H1 (cell line): Measurements from ENCODE around the gene CCDC93. TPM values are rescaled to one million over a fixed set of nuclear protein-coding genes. Genes with fewer than 3 reads are reported as not detected.

ENCODE experiments used
- CTCF ChIA-PET: fragments of 300-600 bp; sonication (Branson Sonifier 250); formaldehyde crosslinking; loops from one replicate; lab custom pipeline; 2021; ENCODE audit not compliant: partially characterized antibody; lab: Charles Lee
- POLR2A ChIA-PET: fragments of 300-600 bp; sonication (Branson Sonifier 250); formaldehyde crosslinking; loops from one replicate; lab custom pipeline; 2021; ENCODE audit warnings: inconsistent platforms; ENCODE audit not compliant: partially characterized antibody; lab: Charles Lee
- DNase-seq, 2 experiments: peaks; one replicate each; pipeline versions ENCODE4 v3.0.0 to v3.0.0-alpha.2; 2010 to 2022; ENCODE audit warnings: low spot score in 2 of 2, low read depth in 1 of 2, mixed read lengths in 1 of 2
- FAIRE-seq: peaks from 2 replicates; lab custom pipeline; 2011; peaks lifted over from hg19 to GRCh38; lab: Jason Lieb, UNC
- H2AFZ ChIP-seq: 2 replicates; pipeline ENCODE4 v1.8.1; 2012; ENCODE audit warnings: low read length, inconsistent platforms
- H2AK5ac ChIP-seq: 2 replicates; pipeline ENCODE4 v1.6.1; 2013; ENCODE audit warnings: low read depth, low read length
- H2BK120ac ChIP-seq: replicated peaks from 2 replicates; pipeline ENCODE3; 2013; ENCODE audit warnings: low read depth, low read length, inconsistent platforms
- H2BK12ac ChIP-seq: 2 replicates; pipeline ENCODE4 v1.6.1; 2013; ENCODE audit warnings: low read depth, low read length
- H2BK15ac ChIP-seq: 2 replicates; pipeline ENCODE4 v1.6.1; 2013; ENCODE audit warnings: low read length
- H2BK20ac ChIP-seq: 2 replicates; pipeline ENCODE4 v1.6.1; 2013; ENCODE audit warnings: low read length
- H2BK5ac ChIP-seq: 2 replicates; pipeline ENCODE4 v1.6.1; 2013; ENCODE audit warnings: low read depth, low read length
- H3K14ac ChIP-seq: 2 replicates; pipeline ENCODE4 v1.6.1; 2013; ENCODE audit warnings: inconsistent platforms; ENCODE audit not compliant: insufficient read length
- H3K18ac ChIP-seq: 2 replicates; pipeline ENCODE4 v1.6.1; 2013; ENCODE audit warnings: low read length; ENCODE audit errors: extremely low read depth
- H3K23ac ChIP-seq: 2 replicates; pipeline ENCODE4 v1.6.1; 2013; ENCODE audit warnings: inconsistent platforms; ENCODE audit not compliant: insufficient read length
- H3K23me2 ChIP-seq: 2 replicates; pipeline ENCODE4 v1.6.1; 2013; ENCODE audit warnings: low read depth, low read length
- H3K27ac ChIP-seq: 2 replicates; pipeline ENCODE4 v1.6.1; 2011; ENCODE audit warnings: low read depth, low read length, inconsistent platforms
- H3K27me3 ChIP-seq, 4 experiments: replicated peaks in 1 of 4; 1 replicate in 1 of 4; 2 replicates in 3 of 4; pipeline versions ENCODE4 v1.6.1 to v1.8.1; 2011 to 2013; ENCODE audit warnings: low read length in 3 of 4, mild to moderate bottlenecking in 3 of 4, inconsistent platforms in 2 of 4, mixed read lengths in 2 of 4, moderate library complexity in 1 of 4; ENCODE audit not compliant: control insufficient read depth in 3 of 4, insufficient read depth in 3 of 4; ENCODE audit errors: extremely low read depth in 1 of 4
- H3K36me3 ChIP-seq, 4 experiments: 2 replicates each; pipeline versions ENCODE4 v1.6.1 to v1.8.1; 2011 to 2013; ENCODE audit warnings: mild to moderate bottlenecking in 4 of 4, low read length in 3 of 4, moderate library complexity in 2 of 4, control low read depth in 1 of 4, inconsistent platforms in 1 of 4; ENCODE audit not compliant: insufficient read depth in 4 of 4, control insufficient read depth in 2 of 4
- H3K4ac ChIP-seq: replicated peaks from 2 replicates; pipeline ENCODE3; 2013; ENCODE audit warnings: low read length, low read depth, mixed read lengths, inconsistent platforms; ENCODE audit not compliant: insufficient read length
- H3K4me1 ChIP-seq, 4 experiments: replicated peaks in 1 of 4; 1 replicate in 1 of 4; 2 replicates in 3 of 4; pipeline versions ENCODE4 v1.6.1 to v1.8.1; 2011 to 2013; ENCODE audit warnings: low read length in 3 of 4, inconsistent platforms in 2 of 4, mixed read lengths in 1 of 4; ENCODE audit not compliant: insufficient read depth in 4 of 4, control insufficient read depth in 3 of 4
- H3K4me2 ChIP-seq, 2 experiments: 2 replicates each; pipeline versions ENCODE4 v1.6.1 to v1.8.1; 2011 to 2013; ENCODE audit warnings: low read depth in 2 of 2, low read length in 2 of 2, control low read depth in 1 of 2, inconsistent platforms in 1 of 2, mild to moderate bottlenecking in 1 of 2; ENCODE audit not compliant: insufficient read depth in 1 of 2
- H3K4me3 ChIP-seq, 4 experiments: fragments of 200-600, 300-600 bp in 1 of 4; sonication (generic), shearing (Covaris generic), sonication (Bioruptor Twin) in 1 of 4; 2 replicates each; pipeline versions ENCODE4 v1.5.1 to v1.8.1; 2011 to 2016; ENCODE audit warnings: low read length in 4 of 4, low read depth in 3 of 4, control low read depth in 2 of 4, inconsistent platforms in 2 of 4, mild to moderate bottlenecking in 2 of 4, mixed read lengths in 1 of 4, moderate library complexity in 1 of 4; ENCODE audit not compliant: insufficient read depth in 2 of 4; ENCODE audit errors: extremely low read depth in 1 of 4
- H3K56ac ChIP-seq: replicated peaks from 2 replicates; pipeline ENCODE3; 2013; ENCODE audit warnings: low read depth, mild to moderate bottlenecking, mixed read lengths, low read length, inconsistent platforms; ENCODE audit not compliant: insufficient read length
- H3K79me1 ChIP-seq: 2 replicates; pipeline ENCODE4 v1.6.1; 2013; ENCODE audit warnings: low read depth, low read length, control low read depth
- H3K79me2 ChIP-seq, 2 experiments: 2 replicates each; pipeline versions ENCODE4 v1.6.1 to v1.8.1; 2012 to 2013; ENCODE audit warnings: low read length in 2 of 2, mild to moderate bottlenecking in 2 of 2, inconsistent platforms in 1 of 2; ENCODE audit not compliant: insufficient read depth in 2 of 2, control insufficient read depth in 1 of 2
- H3K9ac ChIP-seq, 4 experiments: replicated peaks in 1 of 4; 1 replicate in 1 of 4; 2 replicates in 3 of 4; pipeline versions ENCODE4 v1.6.1 to v1.8.1; 2011 to 2013; ENCODE audit warnings: low read depth in 3 of 4, low read length in 3 of 4, control low read depth in 2 of 4, mild to moderate bottlenecking in 2 of 4, moderate library complexity in 2 of 4, inconsistent platforms in 1 of 4; ENCODE audit errors: extremely low read depth in 1 of 4
- H3K9me3 ChIP-seq, 2 experiments: 2 replicates each; pipeline versions ENCODE4 v1.6.1 to v1.8.1; 2012 to 2013; ENCODE audit warnings: mild to moderate bottlenecking in 2 of 2, moderate library complexity in 2 of 2, control low read depth in 1 of 2, inconsistent platforms in 1 of 2, low read depth in 1 of 2, low read length in 1 of 2, mixed read lengths in 1 of 2; ENCODE audit not compliant: insufficient read depth in 2 of 2
- H4K20me1 ChIP-seq, 2 experiments: replicated peaks in 1 of 2; 2 replicates each; pipeline versions ENCODE3 to v1.8.1; 2011 to 2013; ENCODE audit warnings: inconsistent platforms in 2 of 2, low read length in 2 of 2, mild to moderate bottlenecking in 1 of 2; ENCODE audit not compliant: insufficient read depth in 2 of 2, control insufficient read depth in 1 of 2
- H4K5ac ChIP-seq: 2 replicates; pipeline ENCODE4 v1.6.1; 2013; ENCODE audit warnings: low read length, low read depth, mixed read lengths, inconsistent platforms; ENCODE audit not compliant: insufficient read length
- H4K8ac ChIP-seq: 2 replicates; pipeline ENCODE4 v1.8.0; 2013; ENCODE audit warnings: mild to moderate bottlenecking, moderate library complexity, low read length, inconsistent platforms; ENCODE audit not compliant: insufficient read depth; ENCODE audit errors: extremely low read depth
- H4K91ac ChIP-seq: replicated peaks from 2 replicates; pipeline ENCODE3; 2013; ENCODE audit warnings: low read length, mixed read lengths, inconsistent platforms; ENCODE audit not compliant: insufficient read length
- BACH1 ChIP-seq: IDR thresholded peaks from 2 replicates; pipeline ENCODE4 v1.6.1; 2012; ENCODE audit warnings: low read length, improper control_type of control experiment
- GTF2F1 ChIP-seq: IDR thresholded peaks from 2 replicates; pipeline ENCODE4 v1.6.1; 2012; ENCODE audit warnings: low read depth, low read length, improper control_type of control experiment, borderline replicate concordance
- HDAC2 ChIP-seq, 2 experiments: fragments of 300-600 bp in 1 of 2; sonication (generic) in 1 of 2; IDR thresholded peaks; 2 replicates each; pipeline ENCODE4 v1.6.1; 2011 to 2012; ENCODE audit warnings: low read depth in 2 of 2, low read length in 2 of 2, mild to moderate bottlenecking in 2 of 2, moderate library complexity in 2 of 2, borderline replicate concordance in 1 of 2, inconsistent platforms in 1 of 2
- HDAC6 ChIP-seq: IDR thresholded peaks from one replicate; pipeline ENCODE4 v1.7.1; 2012; ENCODE audit warnings: low read depth, mild to moderate bottlenecking, inconsistent platforms, low read length, moderate library complexity
- JUND ChIP-seq: IDR thresholded peaks from 2 replicates; pipeline ENCODE4 v1.6.1; 2011; ENCODE audit warnings: mild to moderate bottlenecking, improper control_type of control experiment, low read length
- KDM1A ChIP-seq: fragments of 200-600, 300-600 bp; sonication (generic); IDR thresholded peaks from 2 replicates; pipeline ENCODE4 v1.7.1; 2016; ENCODE audit warnings: mild to moderate bottlenecking, low read length, borderline replicate concordance
- SIN3A ChIP-seq, 2 experiments: IDR thresholded peaks in 1 of 2; conservative IDR thresholded peaks in 1 of 2; 2 replicates each; pipeline ENCODE4 v1.6.1; 2011 to 2012; ENCODE audit warnings: low read length in 2 of 2, improper control_type of control experiment in 1 of 2, low read depth in 1 of 2, mild to moderate bottlenecking in 1 of 2
- ZNF274 ChIP-seq: IDR thresholded peaks from 2 replicates; pipeline ENCODE4 v1.7.0; 2012; ENCODE audit warnings: low read length, borderline replicate concordance; ENCODE audit errors: extremely low read depth
- WGBS, 2 experiments: shearing (Covaris generic) in 1 of 2; methylation state at CpG; one replicate each; pipeline versions ENCODE4 v1.1.6 to v1.1.7; 2013 to 2015; ENCODE audit warnings: low lambda C conversion rate in 2 of 2, mixed read lengths in 2 of 2, inconsistent platforms in 1 of 2, low coverage in 1 of 2, missing lambda C conversion rate in 1 of 2; ENCODE audit not compliant: insufficient replicate concordance in 2 of 2, insufficient coverage in 1 of 2, insufficient read length in 1 of 2; ENCODE audit errors: extremely low coverage in 1 of 2, missing lambda C conversion rate in 1 of 2; 5-methylcytosine and 5-hydroxymethylcytosine counted together
- polyA plus RNA-seq, 7 experiments: library from polyadenylated mRNA; depleted of rRNA in 3 of 7; stranded (reverse) in 5 of 7; unstranded in 2 of 7; fragments of >200 nt in 5 of 7; fragments of 200-250 nt in 2 of 7; gene quantifications; 1 replicate in 5 of 7; 2 replicates in 1 of 7; 4 replicates in 1 of 7; pipeline versions ENCODE4 v1.2.1 to v1.2.3, GENCODE V29; 2011 to 2013; ENCODE audit warnings: missing spikeins in 2 of 7, mixed read lengths in 2 of 7
- total RNA-seq: library from RNA; stranded (reverse); fragmentation: NEBNext Ultra II Directional; extraction: Animal tissue kit (Norgen Biotek cat#: 25700); gene quantifications from 2 replicates; pipeline ENCODE4 v1.2.1, GENCODE V29; 2021
- TF ChIP-seq, protein P1 (sequence below), 3 experiments: IDR thresholded peaks; 1 replicate in 2 of 3; 2 replicates in 1 of 3; pipeline versions ENCODE4 v1.5.1 to v1.6.1; 2011; ENCODE audit warnings: low read length in 3 of 3, mild to moderate bottlenecking in 3 of 3, inconsistent platforms in 2 of 3, low read depth in 1 of 3, moderate library complexity in 1 of 3; ENCODE audit not compliant: insufficient read depth in 1 of 3; ENCODE audit errors: control extremely low read depth in 1 of 3

Gene CCDC93
- total and polyA plus RNA-seq, 2 of the 8 experiments (the other 6 are each of a cell fraction or from before 2014, with no cell fraction given) = 5.5 to 18.0 TPM

DNA sequence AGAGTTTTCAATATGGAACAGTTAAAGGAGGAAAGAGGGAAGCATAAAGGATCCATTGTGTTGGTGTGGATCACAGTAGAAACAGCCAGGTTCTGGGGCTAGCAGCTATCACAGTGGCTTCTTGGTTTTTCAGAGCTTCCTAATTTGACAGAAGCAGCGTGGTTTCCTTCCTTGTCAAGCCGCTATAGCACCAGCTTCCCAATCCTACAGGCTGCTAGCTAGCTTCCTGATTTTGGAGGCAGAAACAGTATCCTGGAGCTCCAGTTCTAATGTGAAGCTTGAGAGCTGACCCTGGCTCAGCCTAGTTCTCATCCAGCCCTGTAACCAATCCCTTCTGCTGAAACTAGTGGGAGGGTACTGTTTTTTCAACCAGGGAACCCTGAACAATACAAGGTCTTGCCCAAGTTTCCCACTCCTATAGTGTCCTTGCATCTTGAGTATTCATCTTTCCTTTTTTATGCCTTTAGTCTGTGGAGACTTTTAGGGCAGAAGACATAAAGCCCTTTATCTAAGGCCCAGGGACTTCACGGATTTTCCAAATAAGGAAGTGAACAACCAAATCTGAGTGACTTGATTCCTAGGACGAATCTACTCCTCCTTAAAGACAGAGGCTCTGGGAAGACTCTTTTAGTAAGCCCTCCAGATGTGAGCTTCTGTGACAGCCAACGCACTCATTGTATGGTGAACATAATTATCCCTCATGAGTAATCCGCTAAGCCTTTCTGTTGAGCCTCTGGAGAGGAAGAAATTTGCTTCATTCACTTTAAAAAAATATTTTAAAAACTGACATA, 33.8 kb downstream of the CCDC93 start:
- CTCF ChIA-PET = interaction anchor here (0.8 to 3.1 kb wide), 6 partner anchors 8 to 52 kb away, joined by 3 to 17 read pairs (median 5); no protein-coding TSS in a partner anchor
- DNase-seq (no peak), FAIRE-seq (no peak)
- 89% methylated on average over 6 of the region's 6 CpGs; no CpG with 5 or more reads in 1 of the 2 experiments for WGBS, 2 experiments
- Histone ChIP-seq H3K4me2 (no peak overlapping the region), H2AFZ (no peak overlapping the region), H3K18ac (no peak overlapping the region), H3K27ac (no peak overlapping the region), H3K56ac (no peak overlapping the region), H2BK120ac (no peak overlapping the region), H3K9ac (no peak overlapping the region), H3K4me1 (no peaks in the 10 kb centered on the region; a peak in 1 of 7 replicates), H3K79me2 (no peaks in the 10 kb centered on the region), H3K79me1 (no peaks in the 10 kb centered on the region), H3K23me2 (no peaks in the 10 kb centered on the region), H4K8ac (no peak overlapping the region), H4K5ac (no peak overlapping the region), H2BK15ac (no peak overlapping the region), H2BK5ac (no peak overlapping the region), H3K4ac (no peak overlapping the region), H3K14ac (no peak overlapping the region), H2BK20ac (no peak overlapping the region), H3K4me3 (no peak overlapping the region), H2AK5ac (no peak overlapping the region), H3K36me3 (peaks cover 0 to 5% (median 0%) of the 10 kb centered on the region in 4 experiments; a peak in 3 of 8 replicates), H3K23ac (no peak overlapping the region), H3K27me3 (no peaks in the 10 kb centered on the region), H4K91ac (no peak overlapping the region), H4K20me1 (no peaks in the 10 kb centered on the region), H2BK12ac (no peak overlapping the region), H3K9me3 (no peaks in the 10 kb centered on the region)
- POLR2A ChIA-PET = no interaction called here
- TF ChIP-seq HDAC2 (IDR thresholded peaks at IDR 0.05; ENCODE audit: borderline replicate concordance in 1 of 2, low read depth in 2 of 2, low read length in 2 of 2) = no peak
- no peak for TF ChIP-seq HDAC6
- no peak for TF ChIP-seq BACH1
- TF ChIP-seq ZNF274 = no peak
- TF ChIP-seq GTF2F1 = no peak
- TF ChIP-seq SIN3A (conservative IDR thresholded peaks at IDR 0.05 in 1 of 2, IDR thresholded peaks at IDR 0.05 in 1 of 2; ENCODE audit: low read depth in 1 of 2, low read length in 2 of 2) = no peak
- TF ChIP-seq, protein P1, sequence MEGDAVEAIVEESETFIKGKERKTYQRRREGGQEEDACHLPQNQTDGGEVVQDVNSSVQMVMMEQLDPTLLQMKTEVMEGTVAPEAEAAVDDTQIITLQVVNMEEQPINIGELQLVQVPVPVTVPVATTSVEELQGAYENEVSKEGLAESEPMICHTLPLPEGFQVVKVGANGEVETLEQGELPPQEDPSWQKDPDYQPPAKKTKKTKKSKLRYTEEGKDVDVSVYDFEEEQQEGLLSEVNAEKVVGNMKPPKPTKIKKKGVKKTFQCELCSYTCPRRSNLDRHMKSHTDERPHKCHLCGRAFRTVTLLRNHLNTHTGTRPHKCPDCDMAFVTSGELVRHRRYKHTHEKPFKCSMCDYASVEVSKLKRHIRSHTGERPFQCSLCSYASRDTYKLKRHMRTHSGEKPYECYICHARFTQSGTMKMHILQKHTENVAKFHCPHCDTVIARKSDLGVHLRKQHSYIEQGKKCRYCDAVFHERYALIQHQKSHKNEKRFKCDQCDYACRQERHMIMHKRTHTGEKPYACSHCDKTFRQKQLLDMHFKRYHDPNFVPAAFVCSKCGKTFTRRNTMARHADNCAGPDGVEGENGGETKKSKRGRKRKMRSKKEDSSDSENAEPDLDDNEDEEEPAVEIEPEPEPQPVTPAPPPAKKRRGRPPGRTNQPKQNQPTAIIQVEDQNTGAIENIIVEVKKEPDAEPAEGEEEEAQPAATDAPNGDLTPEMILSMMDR (IDR thresholded peaks at IDR 0.05; ENCODE audit: control extremely low read depth in 1 of 3, insufficient read depth in 1 of 3, low read depth in 1 of 3, low read length in 3 of 3) = no peak
- no peak for TF ChIP-seq KDM1A
- TF ChIP-seq JUND = no peak
